Measurements from ENCODE around the gene TMEM170B.

DNA sequence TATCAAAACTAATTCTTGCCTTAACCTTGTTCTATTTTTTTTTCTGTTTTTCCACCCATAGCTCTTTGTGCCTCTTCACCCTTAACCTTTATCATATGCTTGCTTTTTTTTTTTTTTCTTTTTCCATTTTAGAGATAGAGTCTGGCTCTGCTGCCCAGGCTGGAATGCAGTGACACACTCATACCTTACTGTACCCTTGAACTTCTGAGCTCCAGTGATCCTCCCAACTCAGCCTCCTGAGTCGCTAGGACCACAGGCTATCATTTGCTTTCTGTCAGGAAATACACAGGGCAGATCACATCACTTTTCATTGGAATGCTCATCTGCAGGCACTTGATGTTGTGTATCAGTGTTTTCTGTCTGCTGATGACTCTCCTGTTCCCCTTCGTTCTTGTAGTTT lies 33.5 kb downstream of the TMEM170B start:
- TF ChIP-seq EZH2 (IDR thresholded peaks at IDR 0.05; ENCODE audit: insufficient read depth, poor library complexity, severe bottlenecking) (no peak), EZH2phosphoT487 (IDR thresholded peaks at IDR 0.05; ENCODE audit: insufficient read depth, low read depth) (no peak)
